Esophagus muscularis mucosa (tissue), 4 donors: Measurements from ENCODE around the gene CNTN5. TPM values are rescaled to one million over a fixed set of nuclear protein-coding genes. Genes with fewer than 3 reads are reported as not detected.

ENCODE experiments used
- DNase-seq: peaks from one replicate; pipeline ENCODE4 v3.0.0-alpha.2; 2017; ENCODE audit errors: extremely low spot score
- H3K27ac ChIP-seq, 4 donors: fragments of 200-600 bp; sonication (generic); replicated peaks in 1 of 4; 1 replicate in 3 of 4; 2 replicates in 1 of 4; pipeline ENCODE4 v1.5.1; 2016 to 2019; ENCODE audit warnings: mild to moderate bottlenecking in 1 of 4
- H3K27me3 ChIP-seq, 4 donors: fragments of 200-600 bp; sonication (generic); one replicate each; pipeline versions ENCODE4 v1.5.1 to v1.6.0; 2016 to 2019
- H3K36me3 ChIP-seq, 4 donors: fragments of 200-600 bp; sonication (generic); one replicate each; pipeline ENCODE4 v1.5.1; 2016 to 2019
- H3K4me1 ChIP-seq, 4 donors: fragments of 200-600 bp; sonication (generic); one replicate each; pipeline ENCODE4 v1.5.1; 2016 to 2019
- H3K4me3 ChIP-seq, 4 donors: fragments of 200-600 bp; sonication (generic); 1 replicate in 2 of 4; 2 replicates in 2 of 4; pipeline ENCODE4 v1.5.1; 2016 to 2019; ENCODE audit warnings: mild to moderate bottlenecking in 4 of 4, moderate library complexity in 1 of 4
- H3K9me3 ChIP-seq, 4 donors: fragments of 200-600 bp; sonication (generic); 1 replicate in 3 of 4; 2 replicates in 1 of 4; pipeline ENCODE4 v1.5.1; 2016 to 2019
- EP300 ChIP-seq: sonication (generic); formaldehyde crosslinking; IDR thresholded peaks from one replicate; pipeline ENCODE4 v1.6.1; 2017; ENCODE audit warnings: antibody characterized with exemption
- POLR2A ChIP-seq: fragments of 450-650 bp; IDR thresholded peaks from one replicate; pipeline ENCODE4 v1.6.1; 2017; ENCODE audit warnings: antibody characterized with exemption, moderate library complexity, mild to moderate bottlenecking, low read depth
- POLR2AphosphoS5 ChIP-seq, 2 donors: sonication (generic); formaldehyde crosslinking; IDR thresholded peaks; one replicate each; pipeline ENCODE4 v1.6.1; 2017; ENCODE audit warnings: antibody characterized with exemption in 2 of 2
- WGBS: methylation state at CpG from one replicate; pipeline ENCODE4 v1.1.5; 2018; 5-methylcytosine and 5-hydroxymethylcytosine counted together
- intact Hi-C: fragments of 100-400 bp; cut with DNase I; formaldehyde crosslinking; loops from one replicate; pipeline ENCODE4 v1.15.1; 2023
- total RNA-seq, 4 donors: library from RNA; depleted of rRNA; stranded (reverse); fragments of >200 nt; gene quantifications; one replicate each; pipeline versions ENCODE4 v1.1.0 to v1.2.1, GENCODE V29; 2016
- TF ChIP-seq, protein P1 (sequence below), 3 experiments: fragments of 200-600 bp in 2 of 3; fragments of 450-650 bp in 1 of 3; sonication (generic) in 2 of 3; IDR thresholded peaks; one replicate each; pipeline ENCODE4 v1.5.1; 2017 to 2019; ENCODE audit warnings: antibody characterized with exemption in 3 of 3, mild to moderate bottlenecking in 2 of 3, moderate library complexity in 1 of 3

Gene CNTN5
- total RNA-seq, 4 donors from 2014 or later = 0.06 TPM; not detected in 3

DNA sequence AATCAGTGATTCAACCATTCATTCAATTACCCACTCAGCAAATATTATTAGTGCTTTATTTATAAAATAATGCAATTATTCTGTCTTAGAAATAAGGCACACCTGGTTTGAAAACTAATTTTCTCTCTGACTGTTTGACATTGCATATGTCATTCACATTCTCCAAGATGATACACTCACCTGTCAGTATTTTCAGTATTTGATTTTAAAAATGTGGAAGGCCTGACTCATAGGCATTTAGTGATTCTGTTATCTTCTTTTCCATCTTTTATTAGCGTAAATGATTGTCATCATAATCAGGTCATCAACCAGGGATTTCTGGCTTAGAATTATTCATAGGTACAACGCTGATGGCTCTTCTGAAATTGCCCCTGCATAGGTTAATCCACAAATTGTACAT lies 480.9 kb downstream of the CNTN5 start:
- Histone ChIP-seq H3K36me3 (no peaks in the 10 kb centered on the region), H3K27ac (no peak overlapping the region), H3K4me3 (no peak overlapping the region), H3K9me3 (no peaks in the 10 kb centered on the region), H3K4me1 (no peaks in the 10 kb centered on the region), H3K27me3 (no peaks in the 10 kb centered on the region)
- 68% methylated on average over 2 of the region's 2 CpGs for WGBS
- intact Hi-C loops = no loop called here
- no peak for DNase-seq
- TF ChIP-seq, protein P1, sequence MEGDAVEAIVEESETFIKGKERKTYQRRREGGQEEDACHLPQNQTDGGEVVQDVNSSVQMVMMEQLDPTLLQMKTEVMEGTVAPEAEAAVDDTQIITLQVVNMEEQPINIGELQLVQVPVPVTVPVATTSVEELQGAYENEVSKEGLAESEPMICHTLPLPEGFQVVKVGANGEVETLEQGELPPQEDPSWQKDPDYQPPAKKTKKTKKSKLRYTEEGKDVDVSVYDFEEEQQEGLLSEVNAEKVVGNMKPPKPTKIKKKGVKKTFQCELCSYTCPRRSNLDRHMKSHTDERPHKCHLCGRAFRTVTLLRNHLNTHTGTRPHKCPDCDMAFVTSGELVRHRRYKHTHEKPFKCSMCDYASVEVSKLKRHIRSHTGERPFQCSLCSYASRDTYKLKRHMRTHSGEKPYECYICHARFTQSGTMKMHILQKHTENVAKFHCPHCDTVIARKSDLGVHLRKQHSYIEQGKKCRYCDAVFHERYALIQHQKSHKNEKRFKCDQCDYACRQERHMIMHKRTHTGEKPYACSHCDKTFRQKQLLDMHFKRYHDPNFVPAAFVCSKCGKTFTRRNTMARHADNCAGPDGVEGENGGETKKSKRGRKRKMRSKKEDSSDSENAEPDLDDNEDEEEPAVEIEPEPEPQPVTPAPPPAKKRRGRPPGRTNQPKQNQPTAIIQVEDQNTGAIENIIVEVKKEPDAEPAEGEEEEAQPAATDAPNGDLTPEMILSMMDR (IDR thresholded peaks at IDR 0.05) = no peak
- TF ChIP-seq POLR2A (no peak), EP300 (no peak), POLR2AphosphoS5 (IDR thresholded peaks at IDR 0.05) (no peak)

- Histone ChIP-seq H3K27me3 (no peaks in the 10 kb centered on the region), H3K4me1 (no peaks in the 10 kb centered on the region), H3K36me3 (no peaks in the 10 kb centered on the region), H3K27ac (no peak overlapping the region), H3K4me3 (no peak overlapping the region), H3K9me3 (no peaks in the 10 kb centered on the region)
- intact Hi-C loops = no loop called here
- no peak for DNase-seq
- TF ChIP-seq, protein P1 (IDR thresholded peaks at IDR 0.05) = no peak
- TF ChIP-seq POLR2AphosphoS5 (IDR thresholded peaks at IDR 0.05) (no peak), POLR2A (no peak), EP300 (no peak)
- WGBS = 43% methylated on average over 1 of the region's 1 CpG
Observed at GRCh38 chr11:99505316-99505715, 484.6 kb downstream of the CNTN5 start.

DNA sequence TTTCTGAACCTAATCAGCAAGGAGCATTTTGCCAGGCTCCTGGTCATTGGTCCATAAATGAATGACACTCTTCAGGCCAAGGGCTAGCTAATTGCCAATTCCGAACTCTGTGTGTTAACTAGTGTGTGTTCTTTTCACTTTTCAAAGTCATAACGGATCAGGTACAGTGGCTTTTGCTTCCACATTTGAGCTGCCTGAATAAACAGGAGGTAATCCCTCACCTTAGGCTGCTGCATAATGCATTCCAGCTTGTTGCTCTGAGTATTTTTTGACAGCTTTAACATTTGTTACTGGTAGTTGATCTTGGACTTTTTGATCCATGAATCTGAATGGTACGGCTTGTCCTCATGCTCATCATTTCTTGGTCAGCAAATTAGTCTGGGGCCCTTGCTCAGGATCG lies 485.1 kb downstream of the CNTN5 start:
- DNase-seq = no peak
- Histone ChIP-seq H3K9me3 (no peaks in the 10 kb centered on the region), H3K36me3 (no peaks in the 10 kb centered on the region), H3K27me3 (no peaks in the 10 kb centered on the region), H3K4me1 (no peaks in the 10 kb centered on the region), H3K27ac (no peak overlapping the region), H3K4me3 (no peak overlapping the region)
- intact Hi-C loops = no loop called here
- TF ChIP-seq POLR2A = no peak
- no peak for TF ChIP-seq POLR2AphosphoS5 (IDR thresholded peaks at IDR 0.05)
- TF ChIP-seq EP300 = no peak
- TF ChIP-seq, protein P1 (IDR thresholded peaks at IDR 0.05) = no peak
- WGBS = 80% methylated on average over 4 of the region's 4 CpGs

DNA sequence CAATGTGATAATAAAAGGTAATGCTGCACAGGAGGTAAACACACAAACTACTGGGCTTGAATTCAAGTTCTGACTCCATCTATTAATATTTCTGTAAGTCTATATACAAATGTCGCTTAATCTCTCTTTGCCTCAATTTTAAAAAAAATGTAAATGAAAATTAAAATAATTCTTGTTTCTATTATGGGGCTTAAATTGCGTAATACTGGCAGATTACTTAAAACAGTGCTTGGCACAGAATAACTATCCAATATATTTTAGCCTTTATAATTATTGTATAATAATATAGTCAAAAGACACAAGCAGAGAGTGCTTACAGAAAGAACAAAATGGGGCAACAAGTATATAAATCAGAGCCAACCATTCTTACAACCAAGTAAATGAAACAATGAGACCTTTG lies 489.1 kb downstream of the CNTN5 start:
- Histone ChIP-seq H3K27me3 (no peaks in the 10 kb centered on the region), H3K27ac (no peak overlapping the region), H3K4me3 (no peak overlapping the region), H3K36me3 (no peaks in the 10 kb centered on the region), H3K9me3 (no peaks in the 10 kb centered on the region), H3K4me1 (no peaks in the 10 kb centered on the region)
- WGBS = 89% methylated on average over 2 of the region's 2 CpGs
- no peak for TF ChIP-seq POLR2AphosphoS5 (IDR thresholded peaks at IDR 0.05)
- no peak for TF ChIP-seq POLR2A
- TF ChIP-seq, protein P1 (IDR thresholded peaks at IDR 0.05) = no peak
- TF ChIP-seq EP300 = no peak
- intact Hi-C loops = no loop called here
- no peak for DNase-seq

DNA sequence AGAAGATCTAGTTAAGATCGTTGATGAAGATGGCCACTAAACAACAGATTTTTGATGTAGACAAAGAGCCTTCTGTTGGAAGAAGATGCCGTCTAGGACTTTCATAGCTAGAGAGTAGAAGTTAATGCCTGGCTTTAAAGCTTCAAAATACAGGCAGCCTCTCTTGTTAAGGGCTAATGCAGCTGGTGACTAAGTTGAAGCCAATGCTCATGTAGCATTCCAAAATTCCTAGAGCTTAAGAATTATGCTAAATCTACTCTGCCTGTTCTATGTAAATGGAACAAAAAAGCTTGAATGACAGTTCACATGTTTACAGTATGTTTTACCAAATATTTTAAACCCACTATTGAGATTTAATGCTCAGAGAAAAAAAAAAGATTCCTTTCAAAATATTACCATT lies 492.6 kb downstream of the CNTN5 start:
- WGBS = 78% methylated on average over 2 of the region's 2 CpGs
- intact Hi-C loops = no loop called here
- TF ChIP-seq EP300 = no peak
- TF ChIP-seq, protein P1 (IDR thresholded peaks at IDR 0.05) = no peak
- TF ChIP-seq POLR2A = no peak
- TF ChIP-seq POLR2AphosphoS5 (IDR thresholded peaks at IDR 0.05) = no peak
- Histone ChIP-seq H3K4me3 (no peak overlapping the region), H3K27ac (no peak overlapping the region), H3K36me3 (no peaks in the 10 kb centered on the region), H3K27me3 (no peaks in the 10 kb centered on the region), H3K4me1 (no peaks in the 10 kb centered on the region), H3K9me3 (no peaks in the 10 kb centered on the region)
- no peak for DNase-seq
